Suprapubic skin (tissue), 3 donors: ENCODE measurements around the gene DOK5.

Experiments
- POLR2A ChIP-seq, 2 donors: fragments of 450-650 bp; IDR thresholded peaks; one replicate each; pipeline ENCODE4 v1.6.1; 2017; ENCODE audit warnings: antibody characterized with exemption in 2 of 2, mild to moderate bottlenecking in 2 of 2, moderate library complexity in 2 of 2
- TF ChIP-seq, protein P1 (sequence below), 2 donors: fragments of 200-600 bp in 1 of 2; fragments of 450-650 bp in 1 of 2; sonication (generic) in 1 of 2; IDR thresholded peaks; one replicate each; pipeline ENCODE4 v1.5.1; 2016 to 2019; ENCODE audit warnings: antibody characterized with exemption in 2 of 2, mild to moderate bottlenecking in 1 of 2, moderate library complexity in 1 of 2

GRCh38 chr20:54464003-54464402 is 11.4 kb upstream of the DOK5 start:
- TF ChIP-seq POLR2A (IDR thresholded peaks at IDR 0.05): no peak
- TF ChIP-seq, protein P1, sequence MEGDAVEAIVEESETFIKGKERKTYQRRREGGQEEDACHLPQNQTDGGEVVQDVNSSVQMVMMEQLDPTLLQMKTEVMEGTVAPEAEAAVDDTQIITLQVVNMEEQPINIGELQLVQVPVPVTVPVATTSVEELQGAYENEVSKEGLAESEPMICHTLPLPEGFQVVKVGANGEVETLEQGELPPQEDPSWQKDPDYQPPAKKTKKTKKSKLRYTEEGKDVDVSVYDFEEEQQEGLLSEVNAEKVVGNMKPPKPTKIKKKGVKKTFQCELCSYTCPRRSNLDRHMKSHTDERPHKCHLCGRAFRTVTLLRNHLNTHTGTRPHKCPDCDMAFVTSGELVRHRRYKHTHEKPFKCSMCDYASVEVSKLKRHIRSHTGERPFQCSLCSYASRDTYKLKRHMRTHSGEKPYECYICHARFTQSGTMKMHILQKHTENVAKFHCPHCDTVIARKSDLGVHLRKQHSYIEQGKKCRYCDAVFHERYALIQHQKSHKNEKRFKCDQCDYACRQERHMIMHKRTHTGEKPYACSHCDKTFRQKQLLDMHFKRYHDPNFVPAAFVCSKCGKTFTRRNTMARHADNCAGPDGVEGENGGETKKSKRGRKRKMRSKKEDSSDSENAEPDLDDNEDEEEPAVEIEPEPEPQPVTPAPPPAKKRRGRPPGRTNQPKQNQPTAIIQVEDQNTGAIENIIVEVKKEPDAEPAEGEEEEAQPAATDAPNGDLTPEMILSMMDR (IDR thresholded peaks at IDR 0.05): no peak
